ENCODE results near the gene C12orf43.

Gene C12orf43

GRCh38 chr12:121034616-121035305, 18.5 kb upstream of the C12orf43 start:
- Histone ChIP-seq H3K36me3 (replicated peaks; ENCODE audit: insufficient read depth, low read length) (no peaks in the 10 kb centered on the region), H3F3A (ENCODE audit: insufficient read depth, low read length) (no peaks in the 10 kb centered on the region), H3K4me1 (ENCODE audit: low read length) (no peaks in the 10 kb centered on the region), H3K9ac (ENCODE audit: low read length) (no peak overlapping the region), H3K79me2 (ENCODE audit: low read length) (no peaks in the 10 kb centered on the region), H2AFZ (ENCODE audit: low read length) (no peak overlapping the region), H3K9me2 (replicated peaks; ENCODE audit: insufficient read depth, low read length) (no peaks in the 10 kb centered on the region), H4K20me1 (ENCODE audit: insufficient read depth, low read length) (no peaks in the 10 kb centered on the region), H3K4me3 (ENCODE audit: low read length) (no peak overlapping the region), H3K27me3 (replicated peaks; ENCODE audit: insufficient read depth, low read length) (no peaks in the 10 kb centered on the region), H3K9me3 (replicated peaks; ENCODE audit: insufficient read depth, low read length) (no peaks in the 10 kb centered on the region), H3K27ac (ENCODE audit: low read length) (no peak overlapping the region), H3K4me2 (ENCODE audit: low read depth, low read length) (no peak overlapping the region)
- no peak for TF ChIP-seq EZH2phosphoT487 (IDR thresholded peaks at IDR 0.05; ENCODE audit: low read length)
- DNase-seq = no peak

DNA sequence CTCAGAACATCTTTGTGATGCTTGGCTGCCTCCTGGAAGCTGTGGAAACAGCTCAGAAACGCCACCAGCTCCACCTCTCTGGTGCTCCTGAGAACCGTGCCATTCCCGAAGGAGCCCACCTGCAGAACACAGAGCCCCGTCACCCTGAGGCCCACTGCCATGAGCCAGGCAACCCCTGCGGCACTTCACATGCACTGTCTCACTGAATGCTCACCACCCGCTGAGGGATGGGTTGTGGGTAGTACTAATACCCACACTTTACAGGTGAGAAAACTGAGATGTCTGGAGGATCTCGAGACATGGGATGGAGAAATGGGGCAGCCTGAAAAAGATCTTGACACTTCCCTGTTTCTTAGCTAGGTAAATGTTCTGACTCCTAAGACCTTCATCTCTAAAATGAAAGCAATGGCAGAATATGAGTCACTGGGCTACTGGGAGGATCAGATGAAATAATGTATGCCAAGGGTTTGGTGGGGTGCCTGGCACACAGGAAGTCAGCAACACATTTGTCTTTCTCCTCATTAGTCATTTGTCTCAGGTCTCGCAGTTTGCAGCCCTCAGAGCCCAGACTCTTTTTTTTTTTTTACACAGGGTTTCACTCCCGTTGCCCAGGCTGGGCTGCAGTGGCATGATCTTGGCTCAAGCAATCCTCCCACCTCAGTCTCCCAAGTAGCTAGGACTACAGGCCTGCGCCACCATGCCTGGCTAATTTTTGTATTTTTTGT, 17.5 kb upstream of the C12orf43 start:
- H4K20me1 ChIP-seq (ENCODE audit: insufficient read depth, low read length) = no peaks in the 10 kb centered on the region
- no peaks in the 10 kb centered on the region for H3K27me3 ChIP-seq (replicated peaks; ENCODE audit: insufficient read depth, low read length)
- no peak overlapping the region for H3K27ac ChIP-seq (ENCODE audit: low read length)
- H3K9me2 ChIP-seq (replicated peaks; ENCODE audit: insufficient read depth, low read length) = no peaks in the 10 kb centered on the region
- no peak overlapping the region for H2AFZ ChIP-seq (ENCODE audit: low read length)
- H3K9ac ChIP-seq (ENCODE audit: low read length) = no peak overlapping the region
- no peak for DNase-seq
- no peaks in the 10 kb centered on the region for H3K9me3 ChIP-seq (replicated peaks; ENCODE audit: insufficient read depth, low read length)
- no peaks in the 10 kb centered on the region for H3K4me1 ChIP-seq (ENCODE audit: low read length)
- H3F3A ChIP-seq (ENCODE audit: insufficient read depth, low read length) = no peaks in the 10 kb centered on the region
- no peaks in the 10 kb centered on the region for H3K79me2 ChIP-seq (ENCODE audit: low read length)
- H3K4me2 ChIP-seq (ENCODE audit: low read depth, low read length) = no peak overlapping the region
- TF ChIP-seq EZH2 (optimal IDR thresholded peaks at IDR 0.05; ENCODE audit: low read depth, low read length) = no peak
- no peak for TF ChIP-seq CTCF (IDR thresholded peaks at IDR 0.05; ENCODE audit: low read length)
- TF ChIP-seq EZH2phosphoT487 (IDR thresholded peaks at IDR 0.05; ENCODE audit: low read length) = no peak
- no peaks in the 10 kb centered on the region for H3K36me3 ChIP-seq (replicated peaks; ENCODE audit: insufficient read depth, low read length)
- H3K4me3 ChIP-seq (ENCODE audit: low read length) = no peak overlapping the region

GRCh38 chr12:121030576-121031212, 14.4 kb upstream of the C12orf43 start:
- H3K4me1 ChIP-seq (ENCODE audit: low read length) = no peaks in the 10 kb centered on the region
- no peak for DNase-seq
- no peaks in the 10 kb centered on the region for H3K79me2 ChIP-seq (ENCODE audit: low read length)
- no peak overlapping the region for H3K9ac ChIP-seq (ENCODE audit: low read length)
- H4K20me1 ChIP-seq (ENCODE audit: insufficient read depth, low read length) = no peaks in the 10 kb centered on the region
- no peak overlapping the region for H3K4me3 ChIP-seq (ENCODE audit: low read length)
- no peaks in the 10 kb centered on the region for H3F3A ChIP-seq (ENCODE audit: insufficient read depth, low read length)
- H3K4me2 ChIP-seq (ENCODE audit: low read depth, low read length) = no peak overlapping the region
- no peaks in the 10 kb centered on the region for H3K9me3 ChIP-seq (replicated peaks; ENCODE audit: insufficient read depth, low read length)
- no peak overlapping the region for H3K27ac ChIP-seq (ENCODE audit: low read length)
- H2AFZ ChIP-seq (ENCODE audit: low read length) = no peak overlapping the region
- H3K27me3 ChIP-seq (replicated peaks; ENCODE audit: insufficient read depth, low read length) = no peaks in the 10 kb centered on the region
- H3K9me2 ChIP-seq (replicated peaks; ENCODE audit: insufficient read depth, low read length) = no peaks in the 10 kb centered on the region
- TF ChIP-seq CTCF (IDR thresholded peaks at IDR 0.05; ENCODE audit: low read length) (no peak), EZH2phosphoT487 (IDR thresholded peaks at IDR 0.05; ENCODE audit: low read length) (no peak), EZH2 (optimal IDR thresholded peaks at IDR 0.05; ENCODE audit: low read depth, low read length) (no peak)
- H3K36me3 ChIP-seq (replicated peaks; ENCODE audit: insufficient read depth, low read length) = no peaks in the 10 kb centered on the region
